ENCODE results near the gene ARGFX. TPM values are rescaled to one million over a fixed set of nuclear protein-coding genes. Genes with fewer than 3 reads are reported as not detected.

The ARGFX gene
- not detected in 2 replicates for total RNA-seq

GRCh38 chr3:121567649-121568048, at the start of gene ARGFX:
TSS of gene ARGFX (plus strand) at chr3:121567949. CDS start at chr3:121570714, 2,765 bp downstream.

GRCh38 chr3:121545574-121546455, 21.9 kb upstream of the ARGFX start, which contains the start of gene POLQ:
TSS of gene POLQ (minus strand) at chr3:121545988. CDS start at chr3:121545877, 111 bp downstream.

GRCh38 chr3:121592856-121593702, 25.3 kb downstream of the ARGFX start, which contains the start of gene FBXO40:
TSS of gene FBXO40 (plus strand) at chr3:121593379. CDS start at chr3:121620576, 27,197 bp downstream.

Other genes with a start within 250 kb of the ARGFX start
- 2.3 and 5.3 TPM in 2 replicates for gene POLQ, start 22.0 kb upstream of the ARGFX start, total RNA-seq
- gene FBXO40, start 25.4 kb downstream of the ARGFX start, total RNA-seq, result not detected in 2 replicates
- 31.7 and 34.3 TPM in 2 replicates for gene HCLS1, start 93.0 kb downstream of the ARGFX start, total RNA-seq
- gene GOLGB1, start 181.8 kb downstream of the ARGFX start, total RNA-seq, result 35.3 and 48.3 TPM in 2 replicates